ENCODE data around the gene C1GALT1.

Gene C1GALT1

DNA sequence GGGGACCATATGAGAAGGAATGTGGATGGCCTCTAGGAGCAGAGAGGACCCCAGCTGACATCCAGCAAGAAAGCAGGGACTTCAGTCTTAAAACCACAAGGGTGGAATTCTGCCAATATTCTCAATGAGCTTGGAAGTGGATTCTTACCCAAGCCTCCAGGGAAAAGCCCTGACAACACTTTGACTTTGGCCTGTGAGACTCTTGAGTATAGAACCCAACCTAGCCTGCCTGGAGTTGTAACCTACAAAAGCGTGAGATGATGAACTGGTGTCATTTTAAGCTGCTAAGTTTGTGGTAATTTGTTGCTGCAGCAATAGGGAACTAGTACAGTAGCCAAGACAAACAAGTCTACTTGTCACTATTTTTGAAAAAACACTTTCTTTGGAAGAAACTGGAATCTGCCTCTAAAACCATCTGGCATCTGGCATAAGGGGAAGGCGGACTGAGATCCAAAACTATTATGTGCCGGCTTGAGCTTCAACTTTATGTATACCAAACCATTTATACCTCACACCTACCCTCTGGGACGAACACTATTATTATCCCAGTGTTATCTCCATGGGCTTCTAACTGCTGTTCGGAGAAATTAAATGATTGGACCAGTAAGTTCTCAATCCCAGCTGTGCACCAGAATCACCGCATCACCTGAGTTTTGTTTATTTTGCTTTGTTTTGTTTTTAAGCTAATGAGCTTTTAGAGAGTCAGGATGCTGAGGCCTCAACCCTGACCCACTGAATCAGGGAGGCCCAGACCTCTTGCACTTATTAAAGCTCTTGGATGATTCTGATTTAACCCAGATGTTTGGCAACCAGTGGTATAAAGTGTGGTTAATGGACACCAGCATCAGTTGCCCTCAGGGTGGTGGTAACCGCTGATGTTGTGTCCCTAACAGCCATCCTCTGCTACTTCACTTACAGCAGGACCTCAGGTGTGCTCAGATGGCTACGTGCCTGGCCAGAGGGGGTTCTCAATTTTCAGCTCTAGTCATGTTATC lies 83.0 kb downstream of the C1GALT1 start:
- TF ChIP-seq, protein P1, sequence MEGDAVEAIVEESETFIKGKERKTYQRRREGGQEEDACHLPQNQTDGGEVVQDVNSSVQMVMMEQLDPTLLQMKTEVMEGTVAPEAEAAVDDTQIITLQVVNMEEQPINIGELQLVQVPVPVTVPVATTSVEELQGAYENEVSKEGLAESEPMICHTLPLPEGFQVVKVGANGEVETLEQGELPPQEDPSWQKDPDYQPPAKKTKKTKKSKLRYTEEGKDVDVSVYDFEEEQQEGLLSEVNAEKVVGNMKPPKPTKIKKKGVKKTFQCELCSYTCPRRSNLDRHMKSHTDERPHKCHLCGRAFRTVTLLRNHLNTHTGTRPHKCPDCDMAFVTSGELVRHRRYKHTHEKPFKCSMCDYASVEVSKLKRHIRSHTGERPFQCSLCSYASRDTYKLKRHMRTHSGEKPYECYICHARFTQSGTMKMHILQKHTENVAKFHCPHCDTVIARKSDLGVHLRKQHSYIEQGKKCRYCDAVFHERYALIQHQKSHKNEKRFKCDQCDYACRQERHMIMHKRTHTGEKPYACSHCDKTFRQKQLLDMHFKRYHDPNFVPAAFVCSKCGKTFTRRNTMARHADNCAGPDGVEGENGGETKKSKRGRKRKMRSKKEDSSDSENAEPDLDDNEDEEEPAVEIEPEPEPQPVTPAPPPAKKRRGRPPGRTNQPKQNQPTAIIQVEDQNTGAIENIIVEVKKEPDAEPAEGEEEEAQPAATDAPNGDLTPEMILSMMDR (IDR thresholded peaks at IDR 0.05): no peak
- Histone ChIP-seq H3K36me3 (no peaks in the 10 kb centered on the region), H3K27ac (no peak overlapping the region)

DNA sequence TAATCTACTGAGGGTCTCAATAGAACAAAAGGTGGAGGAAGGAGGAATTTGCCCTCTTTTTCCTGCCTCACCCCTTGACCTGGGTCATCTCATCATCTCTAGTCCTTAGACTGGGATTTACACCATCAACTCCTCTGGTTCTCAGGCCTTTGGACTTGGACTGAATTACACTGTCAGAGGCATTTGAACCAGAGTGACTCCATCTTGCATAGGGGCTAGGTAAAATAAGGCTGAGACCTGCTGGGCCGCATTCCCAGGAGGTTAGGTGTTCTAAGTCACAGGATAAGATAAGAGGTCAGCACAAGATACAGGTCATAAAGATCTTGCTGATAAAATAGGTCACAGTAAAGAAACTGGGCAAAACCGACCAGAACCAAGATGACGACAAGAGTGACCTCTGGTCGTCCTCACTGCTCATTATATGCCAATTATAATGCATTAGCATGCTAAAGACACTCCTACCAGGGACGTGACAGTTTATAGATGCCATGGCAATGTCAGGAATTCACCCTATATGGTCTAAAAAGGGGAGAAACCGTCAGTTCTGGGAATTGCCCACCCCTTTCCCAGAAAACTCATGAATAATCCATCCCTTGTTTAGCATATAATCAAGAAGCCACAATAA lies 84.0 kb downstream of the C1GALT1 start:
- H3K9me3 ChIP-seq: no peaks in the 10 kb centered on the region
- H3K4me1 ChIP-seq (ENCODE audit: control insufficient read depth in 1 of 2, insufficient read depth in 1 of 2, low read depth in 1 of 2, low read length in 1 of 2): no peaks in the 10 kb centered on the region
- H3K27me3 ChIP-seq: no peaks in the 10 kb centered on the region
- H3K4me3 ChIP-seq (ENCODE audit: low read depth in 1 of 2, low read length in 1 of 2): no peak overlapping the region
- no peak overlapping the region for H3K27ac ChIP-seq
- H3K36me3 ChIP-seq: no peaks in the 10 kb centered on the region
- TF ChIP-seq, protein P1 (IDR thresholded peaks at IDR 0.05): no peak

More for the DNA sequence above, 83.0 kb downstream of the C1GALT1 start:
- H3K4me3 ChIP-seq (ENCODE audit: low read depth in 1 of 2, low read length in 1 of 2): no peak overlapping the region
- H3K27me3 ChIP-seq: no peaks in the 10 kb centered on the region
- H3K9me3 ChIP-seq: no peaks in the 10 kb centered on the region
- H3K4me1 ChIP-seq (ENCODE audit: control insufficient read depth in 1 of 2, insufficient read depth in 1 of 2, low read depth in 1 of 2, low read length in 1 of 2): peaks cover 4 to 6% of the 10 kb centered on the region in 2 experiments

DNA sequence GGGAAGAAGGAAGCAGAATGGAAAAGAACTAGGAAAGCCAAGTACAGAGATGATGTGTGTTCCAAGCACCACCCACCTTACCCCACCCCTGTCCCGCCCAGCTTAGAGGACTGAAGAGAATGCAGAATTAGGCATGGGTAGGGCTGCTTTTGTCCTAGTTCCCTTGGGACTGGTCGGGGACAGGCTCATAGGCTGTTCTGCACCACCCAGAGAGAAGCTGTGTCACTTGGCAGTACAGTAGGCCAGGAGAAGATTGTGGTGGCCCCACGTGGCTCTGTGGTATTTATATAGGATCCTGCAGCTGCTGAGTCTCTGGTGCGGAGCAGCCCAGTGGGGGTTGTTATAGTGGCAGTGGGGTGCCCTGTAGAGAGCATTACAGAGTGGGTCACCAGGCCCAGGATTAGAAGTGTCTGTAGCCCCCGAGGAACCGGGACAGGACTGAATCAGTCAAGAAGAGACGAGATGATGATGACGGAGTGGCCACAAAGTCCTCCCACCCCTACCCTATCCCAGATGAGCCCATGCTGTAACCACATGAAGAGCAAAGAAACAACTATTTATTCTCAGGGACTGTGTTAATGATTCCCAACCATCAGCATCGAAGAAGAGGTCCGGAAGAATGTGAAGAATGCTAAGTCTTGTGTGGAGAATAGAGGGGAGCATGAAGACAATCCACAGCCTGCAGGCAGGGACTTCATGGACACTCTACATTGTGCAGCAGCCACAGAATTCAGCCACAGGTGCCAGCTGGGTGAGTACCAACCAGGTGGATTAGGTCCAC lies 88.9 kb downstream of the C1GALT1 start:
- Histone ChIP-seq H3K27me3 (no peaks in the 10 kb centered on the region), H3K36me3 (no peaks in the 10 kb centered on the region), H3K9me3 (no peaks in the 10 kb centered on the region), H3K4me3 (ENCODE audit: low read depth in 1 of 2, low read length in 1 of 2) (no peak overlapping the region), H3K27ac (no peak overlapping the region), H3K4me1 (ENCODE audit: control insufficient read depth in 1 of 2, insufficient read depth in 1 of 2, low read depth in 1 of 2, low read length in 1 of 2) (no peaks in the 10 kb centered on the region)
- TF ChIP-seq, protein P1 (IDR thresholded peaks at IDR 0.05): no peak

DNA sequence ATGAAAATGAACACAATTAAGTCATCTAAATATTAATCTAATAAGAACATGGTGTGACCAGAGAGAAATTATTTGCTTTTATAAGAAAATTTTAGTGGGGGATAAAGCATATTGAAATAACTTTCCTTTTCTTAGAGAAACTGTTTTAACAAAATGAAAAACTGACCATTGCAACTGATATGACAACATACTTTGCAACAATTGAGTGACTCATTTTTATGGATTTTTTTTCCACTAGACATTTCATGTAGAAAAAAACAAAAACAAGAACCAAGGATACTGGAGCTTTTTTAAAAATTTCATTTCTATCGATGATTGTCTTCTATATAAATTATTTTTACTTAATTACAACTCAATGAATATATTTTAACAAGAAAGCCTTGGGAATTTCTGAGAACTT lies 90.0 kb downstream of the C1GALT1 start:
- no peak overlapping the region for H3K4me3 ChIP-seq (ENCODE audit: low read depth in 1 of 2, low read length in 1 of 2)
- no peak overlapping the region for H3K27ac ChIP-seq
- H3K4me1 ChIP-seq (ENCODE audit: control insufficient read depth in 1 of 2, insufficient read depth in 1 of 2, low read depth in 1 of 2, low read length in 1 of 2): no peaks in the 10 kb centered on the region
- no peaks in the 10 kb centered on the region for H3K27me3 ChIP-seq
- no peaks in the 10 kb centered on the region for H3K9me3 ChIP-seq
- no peaks in the 10 kb centered on the region for H3K36me3 ChIP-seq
- TF ChIP-seq, protein P1 (IDR thresholded peaks at IDR 0.05): no peak

DNA sequence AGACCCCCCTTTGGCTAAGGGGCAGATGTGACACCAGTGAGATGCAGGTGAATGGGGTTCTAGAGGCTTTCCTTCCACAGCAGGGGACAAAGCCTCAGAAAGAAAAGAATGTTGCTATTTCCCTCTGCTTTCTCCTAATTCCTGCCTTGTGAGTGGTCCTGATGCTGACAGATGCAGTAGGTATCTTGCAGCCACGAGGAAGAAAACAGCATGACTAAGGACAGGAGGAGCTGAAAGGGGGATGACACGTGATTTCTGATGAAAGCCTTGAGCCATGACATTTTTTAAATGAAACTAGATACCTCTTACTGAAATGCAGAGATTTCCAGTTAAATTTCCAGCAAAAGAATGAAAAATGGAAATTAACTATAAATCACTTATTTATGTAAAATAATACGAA lies 92.4 kb downstream of the C1GALT1 start:
- Histone ChIP-seq H3K4me3 (ENCODE audit: low read depth in 1 of 2, low read length in 1 of 2) (no peak overlapping the region), H3K36me3 (no peaks in the 10 kb centered on the region), H3K27ac (no peak overlapping the region), H3K9me3 (no peaks in the 10 kb centered on the region), H3K4me1 (ENCODE audit: control insufficient read depth in 1 of 2, insufficient read depth in 1 of 2, low read depth in 1 of 2, low read length in 1 of 2) (no peaks in the 10 kb centered on the region), H3K27me3 (no peaks in the 10 kb centered on the region)
- TF ChIP-seq, protein P1 (IDR thresholded peaks at IDR 0.05): no peak

Data from neutrophil (primary cell).